Activated CD8-positive, alpha-beta memory T cell treated with anti-CD3 and anti-CD28 coated beads, Interleukin-2, amount 50 U/mL, for 24 hours (primary cell): ENCODE results near the gene ZNF22.

Experiments used
- DNase-seq: peaks from one replicate; pipeline ENCODE4 v3.0.0-alpha.2; 2020; ENCODE audit errors: extremely low read depth

The ZNF22 gene

DNA sequence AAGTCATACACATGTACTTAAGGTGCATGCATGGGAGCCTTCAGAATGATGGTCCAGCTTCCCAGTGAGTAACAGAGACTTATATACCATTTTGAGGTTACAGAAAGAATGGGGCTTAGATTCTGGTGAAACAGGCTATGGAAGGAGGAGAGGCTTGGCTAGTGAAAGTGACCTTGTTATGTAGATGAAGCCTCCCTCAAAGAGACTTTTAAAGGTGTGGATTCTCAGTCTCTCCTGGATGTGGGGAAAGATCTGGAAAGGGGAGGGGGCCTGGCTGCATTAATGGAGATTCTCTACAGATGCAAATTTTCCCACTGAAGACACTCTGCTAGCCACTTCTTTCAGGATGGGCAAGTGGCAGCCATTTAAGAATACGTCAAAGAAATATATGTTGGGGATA is 35.6 kb upstream of the ZNF22 start:
- no peak for DNase-seq

DNA sequence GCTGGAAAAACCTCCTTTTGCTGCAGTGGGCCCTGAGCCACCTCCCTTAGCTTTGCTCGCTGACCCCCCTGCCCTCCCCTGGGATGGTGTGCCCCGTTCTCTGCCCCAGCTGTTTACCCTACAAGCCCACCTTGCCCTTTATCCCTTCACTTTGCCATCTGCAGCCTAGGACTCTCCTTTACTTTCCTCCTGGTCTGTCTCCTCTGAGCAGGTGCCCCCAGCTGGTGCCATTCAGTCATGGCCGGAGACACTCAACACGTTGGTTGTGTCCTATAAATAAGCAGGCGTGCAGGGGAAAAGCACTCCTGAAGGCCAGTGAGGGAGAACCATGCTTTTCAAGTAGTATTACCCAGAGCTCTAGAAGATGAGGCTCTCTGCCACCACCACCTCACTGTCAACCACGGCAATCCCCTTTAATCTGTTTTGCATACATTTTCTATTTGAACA is 35.0 kb upstream of the ZNF22 start:
- no peak for DNase-seq

DNA sequence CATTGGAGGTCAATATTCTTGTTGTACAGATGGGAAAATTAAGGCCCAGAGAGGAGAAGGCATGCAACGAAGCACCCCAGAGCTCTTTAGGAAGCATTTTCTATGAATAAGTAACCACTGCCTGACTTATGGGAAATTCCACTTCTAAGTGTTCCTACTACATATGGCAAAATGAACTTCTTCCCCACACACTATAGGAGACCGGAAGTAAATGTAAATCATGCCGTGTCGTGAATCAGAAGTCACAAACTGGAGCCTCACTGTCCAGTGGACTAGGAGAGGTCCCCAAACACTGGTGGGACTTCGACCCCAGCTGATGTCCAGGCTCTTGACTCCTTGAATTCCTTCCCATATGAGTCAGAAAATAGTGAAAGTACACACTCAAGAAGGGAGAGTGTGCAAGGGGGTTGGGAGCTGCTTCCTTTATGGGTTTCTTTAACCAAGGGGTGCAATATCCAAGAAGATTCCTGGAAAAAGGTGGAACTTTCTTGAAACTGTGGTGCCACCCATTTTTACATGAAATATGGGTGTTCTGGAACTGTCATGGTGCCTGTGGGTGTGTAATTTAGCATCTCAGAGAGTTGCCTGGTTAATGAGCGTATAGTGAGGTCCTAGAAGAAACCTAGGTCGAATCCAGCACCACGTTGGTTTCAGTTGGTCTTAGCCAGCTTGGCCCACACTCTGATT is 34.5 kb upstream of the ZNF22 start:
- no peak for DNase-seq

DNA sequence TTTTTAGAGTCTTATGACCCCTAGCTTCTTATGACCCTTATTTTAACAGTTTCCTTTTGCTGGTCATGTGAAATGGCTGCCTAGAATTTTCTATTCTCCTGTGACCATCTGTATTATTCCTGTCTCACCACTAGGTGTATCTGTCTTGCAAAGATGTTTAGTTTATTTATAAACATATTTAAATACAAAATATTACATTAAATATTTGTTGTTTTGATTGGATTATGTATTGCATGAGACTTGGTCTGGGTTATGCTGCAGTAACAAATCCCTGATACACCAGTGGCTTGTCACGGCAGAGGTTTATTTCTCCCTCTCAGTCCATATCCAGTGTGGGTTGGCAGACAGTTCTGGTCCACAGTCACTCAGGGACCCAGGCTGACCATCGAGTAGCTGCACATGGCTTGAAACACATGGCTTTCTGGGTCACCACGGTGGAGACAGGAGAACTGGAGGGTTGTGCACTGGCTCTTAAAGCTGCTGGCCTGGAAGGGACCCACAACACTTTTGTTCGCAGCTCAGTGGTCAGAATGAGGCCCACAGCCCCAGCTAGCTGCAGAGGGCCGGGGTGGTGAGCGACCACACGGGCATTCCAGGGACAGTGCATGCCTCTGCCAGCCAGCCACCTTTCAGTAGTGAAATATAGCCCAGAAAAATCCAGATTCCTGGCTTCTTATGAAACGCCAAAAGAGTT is 33.8 kb upstream of the ZNF22 start:
- DNase-seq: no peak

DNA sequence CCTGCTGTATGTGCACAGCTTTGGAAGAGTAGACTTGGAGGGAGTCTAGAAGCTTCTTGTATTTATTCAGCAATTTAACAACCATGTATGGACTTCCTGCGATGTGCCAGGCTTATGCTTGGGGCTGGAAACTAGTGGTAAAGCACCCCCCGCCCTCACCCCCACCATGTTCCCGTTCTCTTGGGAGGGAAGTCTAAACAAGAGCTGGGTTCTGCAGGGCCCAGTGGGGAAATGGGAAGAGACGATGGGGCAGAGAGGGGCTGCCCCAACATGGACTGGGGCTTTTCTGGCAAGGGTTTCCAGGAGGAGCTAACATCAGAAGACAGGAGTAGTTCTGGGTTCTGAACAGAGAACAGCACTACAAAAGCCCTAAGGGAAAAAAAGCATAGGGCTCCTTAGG is 33.1 kb upstream of the ZNF22 start:
- DNase-seq: no peak

DNA sequence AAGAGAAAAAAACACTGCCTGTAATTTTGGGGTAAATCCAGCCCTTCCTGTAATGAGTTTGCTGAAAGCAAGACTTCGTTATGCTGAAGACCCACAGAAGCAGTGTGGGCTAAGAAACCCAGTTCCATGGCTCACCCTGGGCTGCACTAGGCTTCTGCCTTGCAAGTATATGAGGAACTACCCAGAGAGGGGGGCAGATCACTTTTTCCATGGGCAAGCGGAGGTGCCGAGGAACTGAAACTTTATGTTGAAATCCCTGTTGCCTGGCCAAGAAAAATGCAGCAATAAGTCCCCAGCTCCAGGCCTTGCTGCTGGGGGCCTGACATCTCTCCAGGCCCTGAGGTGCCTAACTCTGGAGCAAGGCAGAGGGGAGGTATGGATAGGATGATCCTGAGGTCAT is 32.6 kb upstream of the ZNF22 start:
- DNase-seq: no peak

DNA sequence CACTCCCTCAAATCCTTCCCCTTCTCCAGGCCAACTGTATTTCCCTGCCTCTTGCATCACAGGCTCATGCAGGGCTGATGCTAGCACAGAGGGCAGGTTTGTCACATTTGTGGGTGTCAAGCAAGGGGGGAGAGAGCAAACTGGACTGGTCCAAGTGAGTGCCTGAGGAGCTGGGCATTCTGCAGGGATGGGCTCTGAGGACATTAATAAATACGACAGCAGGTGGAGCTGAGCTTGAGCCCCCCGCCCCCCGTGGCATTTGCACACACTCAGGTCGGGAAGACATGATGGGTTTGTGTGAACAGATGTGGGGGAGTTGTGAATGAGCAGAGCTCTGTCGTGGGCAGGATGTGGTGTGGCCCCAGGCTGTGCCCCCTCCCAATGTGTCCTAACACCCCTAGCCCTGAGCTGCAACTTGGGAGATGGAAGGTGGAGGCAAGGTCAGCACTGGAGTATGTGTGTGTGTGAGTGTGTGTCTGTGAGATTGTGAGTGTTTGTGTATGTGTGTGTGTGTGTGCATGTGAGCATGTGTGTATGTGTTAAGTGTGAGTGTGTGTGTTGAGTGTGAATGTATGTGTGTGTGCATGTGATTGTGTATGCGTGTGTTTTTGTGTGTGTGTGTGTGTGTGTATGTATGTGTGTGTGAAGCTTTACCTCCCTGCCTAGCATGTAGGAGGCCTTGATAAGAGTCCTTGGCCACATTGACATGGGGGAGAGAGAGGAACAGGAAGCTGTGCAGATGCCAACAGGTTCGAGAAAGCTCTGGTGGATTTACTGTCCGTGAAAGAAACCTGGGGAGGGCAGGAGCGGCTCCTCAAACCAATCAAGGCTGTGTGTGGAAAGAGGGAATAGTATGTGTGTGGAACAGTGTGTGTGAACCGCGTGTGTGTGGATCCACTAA is 32.0 kb upstream of the ZNF22 start:
- DNase-seq: no peak

DNA sequence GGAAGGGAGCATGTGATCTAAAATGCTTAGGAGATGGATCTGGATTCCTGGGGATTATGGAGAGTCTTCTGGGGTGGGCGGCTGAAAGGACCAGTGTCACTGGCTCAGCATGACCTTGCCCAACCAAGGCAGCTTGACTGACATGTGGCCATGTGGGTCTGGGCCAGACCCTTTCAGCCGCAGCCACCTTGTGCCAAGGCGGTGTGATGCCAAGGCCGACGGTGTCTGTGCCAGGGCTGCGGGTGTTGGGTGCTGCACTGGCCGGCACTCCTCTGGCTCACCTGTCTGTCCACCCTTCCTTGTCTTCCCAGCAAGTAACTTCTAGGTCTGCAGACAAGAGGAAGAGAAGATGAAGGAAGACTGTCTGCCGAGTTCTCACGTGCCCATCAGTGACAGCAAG is 30.9 kb upstream of the ZNF22 start:
- DNase-seq: no peak

DNA sequence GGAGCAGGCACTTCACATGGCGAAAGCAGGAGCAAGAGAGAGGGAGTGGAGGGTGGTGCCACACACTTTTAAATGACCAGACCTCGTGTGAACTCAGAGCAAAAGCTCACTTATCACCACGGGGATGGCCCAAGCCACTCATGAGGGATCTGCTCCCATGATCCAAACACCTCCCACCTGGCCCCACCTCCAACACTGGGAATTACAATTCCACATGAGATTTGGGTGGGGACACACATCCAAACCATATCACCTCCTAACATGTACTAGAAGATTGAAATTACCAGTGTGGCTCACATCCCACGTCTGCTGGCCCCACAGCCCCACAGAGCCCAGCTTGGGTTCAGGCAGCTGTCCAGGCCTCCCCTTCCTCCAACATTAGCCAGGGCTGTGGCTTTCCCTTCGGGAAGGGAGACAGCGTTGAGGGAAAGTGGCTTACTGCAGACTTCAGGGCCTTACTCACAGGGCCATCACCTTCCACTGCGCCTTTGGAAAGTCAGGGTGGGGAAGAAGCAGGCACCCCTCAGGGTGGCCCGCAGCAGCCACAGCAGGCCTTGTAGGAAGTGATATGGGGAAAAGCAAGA is 29.8 kb upstream of the ZNF22 start:
- DNase-seq: no peak

DNA sequence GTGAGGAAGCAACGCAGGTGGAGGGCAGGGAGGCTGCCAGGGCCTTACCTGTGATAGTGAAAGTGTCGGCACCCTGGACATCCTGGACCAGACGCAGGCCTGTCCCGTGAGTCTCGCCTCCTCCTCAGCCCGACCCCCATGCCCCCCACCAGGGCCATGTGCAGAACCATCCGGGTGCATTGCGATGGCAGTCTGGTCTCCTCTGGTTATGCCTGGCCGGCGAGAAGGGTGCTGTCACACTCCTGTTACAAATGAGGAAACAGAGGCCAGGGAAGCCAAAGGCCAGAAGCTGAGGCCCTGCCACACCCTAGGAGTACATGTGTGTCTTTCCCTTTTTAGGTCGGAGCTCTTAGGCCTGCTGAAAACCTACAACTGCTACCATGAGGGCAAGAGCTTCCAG is 29.3 kb upstream of the ZNF22 start:
- no peak for DNase-seq

DNA sequence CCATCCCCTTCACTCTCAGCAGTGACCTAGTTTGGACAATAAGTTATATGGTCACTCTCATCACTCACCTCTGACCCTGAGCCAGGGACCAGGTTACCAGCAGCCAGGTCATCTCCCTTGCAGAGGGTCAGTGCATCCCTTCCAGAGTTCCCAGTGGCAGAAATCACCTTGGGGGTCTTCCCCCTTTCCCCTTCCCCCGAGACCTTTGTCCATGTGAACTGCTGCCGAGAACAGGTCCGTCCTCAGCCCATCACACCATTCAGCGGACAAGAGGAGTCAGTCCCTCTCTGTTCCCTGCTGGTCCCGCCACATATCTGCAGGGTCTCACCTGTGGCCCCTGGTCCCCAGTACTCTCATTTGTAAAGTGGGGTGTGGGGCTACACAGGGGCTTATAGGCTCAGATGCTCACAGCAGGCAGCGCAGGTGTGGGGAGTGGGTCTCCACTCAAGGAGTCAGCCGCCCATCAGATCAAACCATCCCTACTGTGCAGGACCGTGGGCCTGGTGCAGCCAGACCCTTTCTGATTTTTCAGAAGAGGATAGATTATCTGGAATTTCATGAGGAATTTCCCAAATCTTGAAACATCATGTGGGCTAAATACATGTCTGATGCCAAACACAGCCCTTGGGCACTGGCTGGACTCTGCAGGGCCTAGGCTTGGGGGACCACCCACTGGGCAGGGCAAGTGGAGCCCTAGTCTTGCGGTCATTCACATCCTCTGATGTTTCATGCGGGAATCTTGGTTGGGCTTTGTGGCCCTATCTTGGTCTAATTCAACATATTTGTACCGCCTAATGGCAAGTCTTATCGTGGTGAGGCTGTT is 28.6 kb upstream of the ZNF22 start:
- DNase-seq: no peak

DNA sequence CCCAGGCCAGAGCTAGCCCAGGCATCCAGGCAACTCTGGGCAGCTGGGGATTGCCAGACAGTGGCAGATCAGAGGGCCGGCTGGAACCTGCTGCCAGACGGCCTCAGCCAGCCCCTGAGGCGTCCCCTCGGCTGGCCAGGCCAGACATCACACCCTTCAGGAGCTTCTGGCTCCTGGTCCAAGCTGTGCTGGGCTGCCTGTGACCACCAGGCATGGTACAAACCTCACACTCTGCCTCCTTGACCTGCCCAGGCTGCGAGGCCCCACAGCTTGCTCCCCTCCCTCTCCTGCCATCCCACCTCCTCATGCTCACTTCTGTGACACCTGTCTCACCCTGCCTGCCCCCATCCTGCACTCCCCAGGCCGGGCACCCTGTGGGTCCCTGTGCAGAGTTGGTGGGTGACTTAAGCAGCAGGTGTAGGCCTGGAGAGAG is 27.8 kb upstream of the ZNF22 start:
- no peak for DNase-seq

DNA sequence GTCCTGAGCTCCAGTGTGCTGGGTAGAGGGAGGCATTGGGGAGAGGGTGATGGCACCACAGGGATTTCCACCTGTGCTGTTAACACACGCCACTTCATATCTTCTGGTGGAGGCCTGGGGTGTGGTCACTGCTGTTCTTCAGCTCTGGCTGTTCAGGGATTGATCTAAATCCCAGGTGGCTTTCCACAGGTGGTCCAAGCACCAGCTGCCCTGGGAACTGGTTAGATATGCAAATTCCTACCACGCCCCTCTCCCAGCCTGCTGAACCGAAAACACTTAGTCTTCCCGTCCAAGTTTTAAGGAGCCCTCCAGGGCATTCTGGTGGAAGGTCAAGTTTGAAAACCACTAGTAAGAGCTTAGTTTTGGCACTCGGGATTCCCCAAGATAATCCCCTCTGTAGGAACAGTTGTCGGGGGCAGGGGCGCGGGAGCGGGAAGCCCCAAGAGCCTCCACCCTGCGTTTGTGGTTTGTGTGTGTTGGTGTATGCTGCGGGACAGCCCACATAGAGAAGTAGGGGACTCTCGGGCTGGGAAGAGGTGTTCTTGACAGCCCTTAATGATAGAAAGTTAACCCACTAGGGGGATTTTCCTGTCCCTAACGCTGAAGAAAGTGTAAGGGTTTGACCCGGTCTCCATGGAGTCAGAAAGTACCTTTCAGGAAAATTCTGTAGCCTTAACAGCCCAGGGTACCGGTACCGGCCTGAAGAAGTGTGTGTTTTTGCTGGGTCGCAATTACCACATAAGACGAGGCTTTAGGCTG is 27.2 kb upstream of the ZNF22 start:
- no peak for DNase-seq

DNA sequence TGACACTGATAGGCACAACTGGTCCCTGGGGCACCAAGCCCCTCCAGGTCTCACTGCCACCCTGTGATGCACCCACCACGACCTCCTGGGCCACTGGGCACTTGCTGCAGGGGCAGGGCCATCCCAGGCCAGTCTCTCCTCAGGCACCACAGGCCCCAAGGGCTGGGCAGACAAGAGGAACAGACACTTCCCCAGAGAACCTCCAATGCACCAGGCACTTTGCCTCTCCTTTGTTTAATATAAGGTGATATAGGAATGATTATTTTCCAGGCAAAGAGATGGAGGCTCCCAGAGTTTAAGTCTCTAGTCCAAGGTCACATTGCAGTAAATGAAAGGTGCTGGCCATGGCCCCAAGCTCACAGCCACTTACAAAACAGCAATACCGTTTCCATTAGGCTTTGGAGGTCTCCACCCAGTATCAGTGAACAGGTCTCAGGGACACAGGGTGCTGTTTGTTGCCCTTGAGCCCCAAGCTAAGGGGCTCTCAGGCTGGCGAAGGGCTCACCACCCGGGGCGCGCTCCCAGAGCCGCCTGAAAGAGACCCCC is 26.6 kb upstream of the ZNF22 start:
- no peak for DNase-seq

DNA sequence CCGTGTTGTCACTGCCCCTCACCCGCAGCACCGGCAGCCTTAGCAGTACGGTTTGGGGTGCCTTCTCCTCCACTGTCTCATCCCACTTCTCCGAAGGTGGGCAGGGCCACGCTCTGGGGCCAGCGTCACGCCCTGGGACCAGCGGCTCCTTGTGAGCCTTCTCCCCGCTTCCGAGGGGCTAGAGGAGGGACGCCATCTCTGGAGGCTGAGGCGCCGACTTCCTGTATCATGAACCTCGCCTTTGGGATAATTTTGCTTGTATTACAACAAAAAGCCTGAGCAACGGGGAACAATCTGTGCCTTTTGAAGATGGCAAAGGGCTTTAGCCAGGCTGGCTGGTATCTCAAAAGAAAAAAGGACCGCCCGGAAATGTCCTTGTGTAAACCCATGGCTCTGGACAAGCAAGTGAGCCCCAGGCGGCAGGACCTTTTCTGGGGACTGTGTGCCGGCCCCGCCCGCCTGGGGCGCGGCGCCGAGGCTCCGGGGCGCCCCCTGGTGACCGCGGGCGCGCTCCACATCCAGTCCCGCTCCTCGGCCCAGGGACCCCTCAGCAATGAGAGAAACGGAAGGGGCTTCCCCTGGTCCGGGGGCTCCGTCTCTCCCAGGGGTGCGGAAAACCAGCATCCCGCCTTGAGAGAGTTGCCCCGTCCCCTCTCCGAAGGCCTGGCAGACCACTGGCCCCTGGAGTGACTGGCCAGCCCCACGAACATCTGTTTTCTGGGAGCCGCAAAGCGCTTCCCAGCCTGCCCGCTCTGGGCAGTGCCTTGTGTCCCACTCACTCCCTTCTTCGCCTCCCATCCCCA is 25.9 kb upstream of the ZNF22 start:
- DNase-seq: no peak

DNA sequence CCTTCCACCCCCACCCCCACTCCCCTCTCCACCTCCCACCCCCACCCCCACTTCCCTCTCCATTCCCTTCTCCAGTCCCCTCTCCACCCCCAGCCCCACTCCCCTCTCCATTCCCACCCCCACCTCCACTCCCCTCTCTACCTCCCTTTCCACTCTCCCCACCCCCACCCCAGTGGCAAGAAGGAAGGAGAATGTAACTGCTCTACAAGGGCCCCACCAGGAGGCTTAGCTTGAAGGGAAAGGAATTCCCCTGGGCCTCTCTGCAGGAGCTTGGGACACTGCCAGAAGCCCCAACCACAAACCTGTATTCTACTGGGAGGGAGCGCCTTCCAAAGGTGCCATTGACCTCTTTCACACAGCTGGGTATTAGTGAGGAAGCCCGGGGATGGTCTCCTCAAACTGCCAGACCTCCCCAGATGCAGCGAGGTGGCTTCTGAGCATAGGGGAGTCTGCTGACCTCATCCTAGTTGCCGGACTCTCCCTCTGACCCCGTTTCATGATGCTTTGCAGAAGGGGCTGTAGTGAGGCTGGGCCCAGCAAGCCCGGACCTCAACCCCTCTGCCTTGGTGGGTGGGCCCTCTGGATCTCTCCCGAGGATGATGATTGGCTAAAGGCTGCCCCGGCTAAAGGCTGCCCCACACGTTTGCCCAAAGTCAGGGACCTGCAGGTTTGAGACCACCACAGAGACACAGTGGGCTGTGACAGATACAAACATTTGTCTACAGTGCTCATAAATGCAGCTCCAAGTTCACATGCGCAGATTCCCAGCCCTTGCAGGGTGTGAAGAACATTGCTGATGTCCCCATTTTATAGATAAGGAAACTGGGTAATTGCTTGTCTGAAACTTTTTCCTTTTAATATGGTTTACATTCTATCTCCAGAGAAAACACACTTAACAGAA is 25.0 kb upstream of the ZNF22 start:
- DNase-seq: no peak

DNA sequence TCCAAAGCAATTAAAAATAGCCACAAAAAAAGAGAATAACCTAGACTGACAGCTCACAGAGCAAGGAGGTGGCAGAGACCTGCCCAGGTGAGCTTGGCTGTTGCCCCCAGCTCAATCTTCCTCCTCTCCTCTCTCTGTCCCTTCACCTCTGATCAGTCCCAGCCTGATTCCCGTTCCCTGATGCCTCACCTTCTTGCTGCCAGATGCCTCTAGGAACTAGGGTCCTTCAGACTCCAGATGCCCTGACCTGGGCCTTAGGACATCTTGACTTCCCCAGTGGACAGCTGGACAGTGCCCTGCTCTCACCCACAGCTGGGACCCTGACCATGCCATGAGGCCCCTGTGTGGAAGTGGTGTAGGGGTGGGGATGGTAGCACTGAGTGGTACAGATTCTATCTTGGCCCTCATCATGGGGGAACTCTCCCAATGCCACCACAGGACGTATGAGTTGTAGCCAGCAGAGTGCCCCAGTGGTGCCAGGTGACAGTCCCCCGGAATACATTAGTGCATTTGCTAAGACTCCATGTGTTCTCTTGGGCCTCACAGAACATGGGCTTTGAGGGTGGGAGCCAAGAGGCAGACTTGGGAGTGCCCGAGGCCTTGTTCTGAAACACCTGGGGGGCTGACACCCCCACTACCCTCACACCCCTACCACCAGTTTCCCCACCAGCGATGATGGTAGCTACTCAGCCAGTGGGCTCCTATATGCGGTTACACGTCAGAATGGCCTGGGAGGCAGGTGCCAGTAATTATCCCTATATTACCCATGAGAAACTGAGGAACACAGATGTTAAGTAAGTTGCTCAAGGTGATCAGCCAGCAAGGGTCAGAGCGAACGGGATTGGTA is 24.1 kb upstream of the ZNF22 start:
- no peak for DNase-seq
